CD14-positive monocyte (primary cell): ENCODE results near the gene PRIM2. TPM values are rescaled to one million over a fixed set of nuclear protein-coding genes. Genes with fewer than 3 reads are reported as not detected.

ENCODE experiments used
- DNase-seq, 3 donors: peaks; one replicate each; pipeline ENCODE4 v3.0.0-alpha.2; 2011 to 2022
- H2AFZ ChIP-seq: 2 replicates; pipeline ENCODE4 v1.6.0; 2012; ENCODE audit warnings: mild to moderate bottlenecking, low read depth, low read length, inconsistent platforms; ENCODE audit not compliant: insufficient read depth, poor library complexity, severe bottlenecking
- H3K27ac ChIP-seq, 2 donors: 1 replicate in 1 of 2; 2 replicates in 1 of 2; pipeline ENCODE4 v1.5.1; 2012 to 2013; ENCODE audit warnings: low read length in 2 of 2, control low read depth in 1 of 2, inconsistent platforms in 1 of 2, low read depth in 1 of 2, mild to moderate bottlenecking in 1 of 2
- H3K27me3 ChIP-seq, 2 donors: one replicate each; pipeline versions ENCODE4 v1.6.0 to v1.6.1; 2011 to 2013; ENCODE audit warnings: low read length in 2 of 2; ENCODE audit not compliant: control insufficient read depth in 2 of 2, insufficient read depth in 2 of 2
- H3K36me3 ChIP-seq, 2 donors: replicated peaks in 1 of 2; 1 replicate in 1 of 2; 2 replicates in 1 of 2; pipeline versions ENCODE4 v1.5.1 to v1.6.1; 2012 to 2013; ENCODE audit warnings: low read length in 2 of 2, control low read depth in 1 of 2, inconsistent platforms in 1 of 2, mild to moderate bottlenecking in 1 of 2; ENCODE audit not compliant: insufficient read depth in 2 of 2, control insufficient read depth in 1 of 2
- H3K4me1 ChIP-seq, 2 donors: 1 replicate in 1 of 2; 2 replicates in 1 of 2; pipeline versions ENCODE4 v1.5.1 to v1.6.1; 2012 to 2013; ENCODE audit warnings: low read length in 2 of 2, control low read depth in 1 of 2, inconsistent platforms in 1 of 2, mild to moderate bottlenecking in 1 of 2, moderate library complexity in 1 of 2; ENCODE audit not compliant: insufficient read depth in 2 of 2, control insufficient read depth in 1 of 2
- H3K4me2 ChIP-seq: replicated peaks from 2 replicates; pipeline ENCODE3; 2012; ENCODE audit warnings: low read length, moderate library complexity, mild to moderate bottlenecking; ENCODE audit not compliant: poor library complexity, severe bottlenecking; ENCODE audit errors: extremely low read depth
- H3K4me3 ChIP-seq, 3 experiments: fragments of 200-600 bp in 1 of 3; sonication (generic) in 1 of 3; replicated peaks in 1 of 3; 1 replicate in 2 of 3; 2 replicates in 1 of 3; pipeline ENCODE4 v1.5.1; 2011 to 2013; ENCODE audit warnings: low read length in 3 of 3, mild to moderate bottlenecking in 3 of 3, control low read depth in 2 of 3, low read depth in 2 of 3, inconsistent platforms in 1 of 3, moderate library complexity in 1 of 3
- H3K79me2 ChIP-seq: 2 replicates; pipeline ENCODE4 v1.6.0; 2012; ENCODE audit warnings: mild to moderate bottlenecking, control low read depth, inconsistent platforms, low read length, moderate library complexity; ENCODE audit not compliant: insufficient read depth
- H3K9ac ChIP-seq: 2 replicates; pipeline ENCODE4 v1.6.0; 2017; ENCODE audit warnings: low read length, mild to moderate bottlenecking; ENCODE audit not compliant: insufficient read depth, poor library complexity, severe bottlenecking
- H3K9me3 ChIP-seq, 2 donors: replicated peaks in 1 of 2; 1 replicate in 1 of 2; 2 replicates in 1 of 2; pipeline versions ENCODE4 v1.5.1 to v1.6.1; 2012 to 2013; ENCODE audit warnings: low read length in 2 of 2, control low read depth in 1 of 2; ENCODE audit not compliant: control insufficient read depth in 1 of 2, insufficient read depth in 1 of 2
- H4K20me1 ChIP-seq: 2 replicates; pipeline ENCODE4 v1.6.0; 2012; ENCODE audit warnings: mild to moderate bottlenecking, low read length, control low read depth, moderate library complexity; ENCODE audit not compliant: insufficient read depth
- H3K27ac Mint-ChIP-seq, 7 donors: one replicate each; pipeline ENCODE4 v1.8.0; 2020; ENCODE audit warnings: mild to moderate bottlenecking in 7 of 7, mixed read lengths in 7 of 7, moderate library complexity in 6 of 7, inconsistent platforms in 2 of 7
- H3K27me3 Mint-ChIP-seq, 3 donors: one replicate each; pipeline ENCODE4 v1.8.0; 2021 to 2022; ENCODE audit warnings: low read depth in 3 of 3, mild to moderate bottlenecking in 3 of 3, mixed read lengths in 3 of 3, moderate library complexity in 3 of 3, inconsistent platforms in 1 of 3
- H3K36me3 Mint-ChIP-seq, 2 donors: one replicate each; pipeline ENCODE4 v1.8.0; 2020; ENCODE audit warnings: mixed read lengths in 2 of 2, inconsistent platforms in 1 of 2, mild to moderate bottlenecking in 1 of 2
- H3K4me1 Mint-ChIP-seq: one replicate; pipeline ENCODE4 v1.8.0; 2020; ENCODE audit warnings: mild to moderate bottlenecking, mixed read lengths
- H3K4me3 Mint-ChIP-seq, 2 donors: one replicate each; pipeline ENCODE4 v1.8.0; 2020; ENCODE audit warnings: mild to moderate bottlenecking in 2 of 2, mixed read lengths in 2 of 2, moderate library complexity in 1 of 2
- H3K9me3 Mint-ChIP-seq, 7 donors: one replicate each; pipeline ENCODE4 v1.8.0; 2020 to 2022; ENCODE audit warnings: mixed read lengths in 7 of 7, mild to moderate bottlenecking in 6 of 7, moderate library complexity in 6 of 7, inconsistent platforms in 2 of 7
- WGBS: methylation state at CpG from one replicate; pipeline ENCODE4 v1.1.5; 2013; ENCODE audit warnings: missing lambda C conversion rate; ENCODE audit not compliant: insufficient coverage; 5-methylcytosine and 5-hydroxymethylcytosine counted together
- intact Hi-C, 2 donors: fragments of 100-400 bp; cut with micrococcal nuclease; formaldehyde crosslinking; loops; one replicate each; pipeline versions ENCODE4 v1.15.0 to v1.15.1; 2023
- polyA minus RNA-seq: library from RNA; depleted of rRNA, polyadenylated mRNA; stranded (reverse); fragments of >200 nt; gene quantifications from 2 replicates; pipeline ENCODE4 v1.2.3, GENCODE V29; 2012
- polyA plus RNA-seq, 3 donors: library from polyadenylated mRNA; depleted of rRNA in 1 of 3; unstranded in 2 of 3; stranded (reverse) in 1 of 3; fragments of 300-500 nt in 2 of 3; fragments of >200 nt in 1 of 3; fragmentation: Illumina TruSeq in 2 of 3; gene quantifications; 1 replicate in 2 of 3; 2 replicates in 1 of 3; pipeline ENCODE4 v1.2.3, GENCODE V29; 2012 to 2021
- total RNA-seq, 12 experiments: library from RNA in 1 of 12; stranded (reverse) in 1 of 12; fragments of 120-200 nt in 1 of 12; gene quantifications; one replicate each; pipeline ENCODE4 v1.2.4 and lab custom pipeline; 2013 to 2026; ENCODE audit warnings: mixed read lengths in 6 of 12, inconsistent platforms in 1 of 12
- TF ChIP-seq, protein P1 (sequence below): fragments of 200-600 bp; IDR thresholded peaks from one replicate; pipeline ENCODE4 v1.8.0; 2022; ENCODE audit warnings: antibody characterized with exemption, mild to moderate bottlenecking

The PRIM2 gene, protein sequence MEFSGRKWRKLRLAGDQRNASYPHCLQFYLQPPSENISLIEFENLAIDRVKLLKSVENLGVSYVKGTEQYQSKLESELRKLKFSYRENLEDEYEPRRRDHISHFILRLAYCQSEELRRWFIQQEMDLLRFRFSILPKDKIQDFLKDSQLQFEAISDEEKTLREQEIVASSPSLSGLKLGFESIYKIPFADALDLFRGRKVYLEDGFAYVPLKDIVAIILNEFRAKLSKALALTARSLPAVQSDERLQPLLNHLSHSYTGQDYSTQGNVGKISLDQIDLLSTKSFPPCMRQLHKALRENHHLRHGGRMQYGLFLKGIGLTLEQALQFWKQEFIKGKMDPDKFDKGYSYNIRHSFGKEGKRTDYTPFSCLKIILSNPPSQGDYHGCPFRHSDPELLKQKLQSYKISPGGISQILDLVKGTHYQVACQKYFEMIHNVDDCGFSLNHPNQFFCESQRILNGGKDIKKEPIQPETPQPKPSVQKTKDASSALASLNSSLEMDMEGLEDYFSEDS
- 12.0 TPM for total RNA-seq (2013)
- 1 to 10 TPM; 2.8 to 5.1 (median 4.2) TPM for polyA plus RNA-seq
- polyA minus RNA-seq, result 3.7 and 4.4 TPM in 2 replicates
- 1.9 to 10.6 (median 7.5) reads per million in 11 experiments for total RNA-seq (lab: John Stamatoyannopoulos, UW)

DNA sequence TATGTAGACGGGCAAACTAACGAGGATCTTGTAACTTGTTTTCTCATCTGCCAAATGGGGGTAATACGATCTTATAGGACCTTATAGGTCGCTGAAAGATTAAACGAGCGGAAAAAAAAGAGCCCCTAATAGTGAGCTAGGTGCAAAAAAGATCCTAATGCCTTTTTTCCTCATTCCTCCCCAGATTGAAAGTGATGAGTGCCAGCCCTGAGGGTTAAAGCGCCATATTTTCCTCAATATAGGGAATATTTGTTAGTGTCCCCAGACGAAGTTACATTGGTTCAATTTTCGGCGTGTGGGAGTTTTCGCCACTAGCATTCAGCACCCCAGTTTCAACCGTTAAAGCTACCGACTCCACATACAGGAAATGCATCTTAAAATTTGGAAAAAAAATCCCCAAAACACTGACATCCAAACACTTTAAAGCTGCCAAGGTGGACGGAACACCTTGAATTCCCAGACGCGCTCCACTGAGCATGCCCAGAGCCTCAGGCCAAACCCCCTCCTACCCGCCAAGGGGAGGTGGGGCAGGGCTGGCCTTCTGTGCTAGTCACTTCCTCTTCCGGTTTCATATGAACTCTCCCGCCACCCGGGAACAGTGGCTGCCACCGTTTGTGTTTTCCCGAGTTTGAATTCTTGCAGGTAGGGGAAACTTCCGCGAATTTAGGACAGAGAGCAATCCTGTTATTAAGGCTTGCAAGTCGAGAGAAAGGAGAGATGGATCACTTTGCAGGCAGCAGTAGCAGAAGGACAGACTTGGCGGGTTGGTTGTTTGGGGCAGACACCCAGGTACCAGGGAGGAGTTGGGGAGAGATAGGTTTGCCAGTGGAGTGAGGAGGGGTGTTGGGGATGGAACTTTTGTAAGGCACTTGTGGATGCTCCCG is at the start of gene PRIM2:
PRIM2 (plus strand) TSS at position 571 of the 884 bp plus-strand sequence. CDS start 816 bp downstream, outside the sequence.
- peaks cover 0 to 7% (median 5%) of the 10 kb centered on the region in 3 donors for H3K27me3 Mint-ChIP-seq
- H3K4me2 ChIP-seq, result peak within 1 kb of the TSS; percentile 92
- H3K9me3 Mint-ChIP-seq, result peaks cover 0 to 4% (median 1%) of the 10 kb centered on the region in 7 donors
- 0% methylated on average over 16 of the region's 27 CpGs for WGBS
- peaks cover 24 to 29% of the 10 kb centered on the region in 2 donors for H3K36me3 ChIP-seq
- peak; percentile 56 to 71 (median 71) for DNase-seq
- peaks cover 26 to 30% of the 10 kb centered on the region in 2 donors for H3K36me3 Mint-ChIP-seq
- H3K27me3 ChIP-seq, result no peaks in the 10 kb centered on the region
- H3K4me3 Mint-ChIP-seq, result peak within 1 kb of the TSS; percentile 95 to 98
- H3K27ac Mint-ChIP-seq, result peak within 1 kb of the TSS; percentile 76 to 94 (median 87)
- H3K27ac ChIP-seq, result peak within 1 kb of the TSS in 1 of 2 donors; percentile 72
- H2AFZ ChIP-seq, result peak within 1 kb of the TSS; percentile 93
- peaks cover 19% of the 10 kb centered on the region for H3K4me1 Mint-ChIP-seq
- TF ChIP-seq, protein P1, sequence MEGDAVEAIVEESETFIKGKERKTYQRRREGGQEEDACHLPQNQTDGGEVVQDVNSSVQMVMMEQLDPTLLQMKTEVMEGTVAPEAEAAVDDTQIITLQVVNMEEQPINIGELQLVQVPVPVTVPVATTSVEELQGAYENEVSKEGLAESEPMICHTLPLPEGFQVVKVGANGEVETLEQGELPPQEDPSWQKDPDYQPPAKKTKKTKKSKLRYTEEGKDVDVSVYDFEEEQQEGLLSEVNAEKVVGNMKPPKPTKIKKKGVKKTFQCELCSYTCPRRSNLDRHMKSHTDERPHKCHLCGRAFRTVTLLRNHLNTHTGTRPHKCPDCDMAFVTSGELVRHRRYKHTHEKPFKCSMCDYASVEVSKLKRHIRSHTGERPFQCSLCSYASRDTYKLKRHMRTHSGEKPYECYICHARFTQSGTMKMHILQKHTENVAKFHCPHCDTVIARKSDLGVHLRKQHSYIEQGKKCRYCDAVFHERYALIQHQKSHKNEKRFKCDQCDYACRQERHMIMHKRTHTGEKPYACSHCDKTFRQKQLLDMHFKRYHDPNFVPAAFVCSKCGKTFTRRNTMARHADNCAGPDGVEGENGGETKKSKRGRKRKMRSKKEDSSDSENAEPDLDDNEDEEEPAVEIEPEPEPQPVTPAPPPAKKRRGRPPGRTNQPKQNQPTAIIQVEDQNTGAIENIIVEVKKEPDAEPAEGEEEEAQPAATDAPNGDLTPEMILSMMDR, result no peak
- H3K4me1 ChIP-seq, result peaks cover 6 to 9% of the 10 kb centered on the region in 2 donors
- peak within 1 kb of the TSS; percentile 63 to 93 (median 92) for H3K4me3 ChIP-seq
- H3K79me2 ChIP-seq, result peaks cover 22% of the 10 kb centered on the region
- H3K9ac ChIP-seq, result peak within 1 kb of the TSS; percentile 64
- intact Hi-C loops, result loop anchor here (5.0 kb wide), 1 partner anchor 415 kb away; no protein-coding TSS in a partner anchor
- H4K20me1 ChIP-seq, result no peaks in the 10 kb centered on the region
- no peaks in the 10 kb centered on the region for H3K9me3 ChIP-seq

DNA sequence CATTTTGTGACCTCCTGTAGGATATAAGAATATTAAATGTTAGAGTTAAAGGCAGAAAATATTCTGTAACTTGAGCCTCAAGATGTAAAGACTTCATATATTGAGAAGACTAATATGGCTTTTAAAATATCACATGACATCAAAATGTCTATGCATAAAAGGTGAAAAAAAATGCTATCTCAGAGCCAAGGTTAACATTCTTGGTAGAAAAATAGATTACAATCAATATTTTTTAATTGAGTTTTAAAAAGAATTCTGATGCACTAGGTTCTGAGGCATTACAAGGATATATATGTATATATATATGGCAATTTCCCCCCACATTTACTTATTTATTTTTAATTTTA is 49.2 kb upstream of the PRIM2 start:
- H3K4me3 Mint-ChIP-seq, result no peak overlapping the region
- Histone ChIP-seq H3K27me3 (no peaks in the 10 kb centered on the region), H4K20me1 (no peaks in the 10 kb centered on the region), H3K4me1 (no peaks in the 10 kb centered on the region), H3K9me3 (no peaks in the 10 kb centered on the region), H3K27ac (no peak overlapping the region), H3K4me3 (no peak overlapping the region), H2AFZ (no peak overlapping the region), H3K36me3 (no peaks in the 10 kb centered on the region), H3K4me2 (no peak overlapping the region), H3K9ac (no peak overlapping the region), H3K79me2 (no peaks in the 10 kb centered on the region)
- TF ChIP-seq, protein P1, result peak; percentile 13
- H3K27me3 Mint-ChIP-seq, result peaks cover 0 to under 1% (median 0%) of the 10 kb centered on the region in 3 donors
- peaks cover 2% of the 10 kb centered on the region for H3K4me1 Mint-ChIP-seq
- intact Hi-C loops, result no loop called here
- no peaks in the 10 kb centered on the region for H3K36me3 Mint-ChIP-seq
- no peak for DNase-seq
- H3K27ac Mint-ChIP-seq, result no peak overlapping the region
- H3K9me3 Mint-ChIP-seq, result peaks cover 0 to 5% (median 2%) of the 10 kb centered on the region in 7 donors
